Measurements from ENCODE around the gene STAG1.
"Not testable (repeated sequence)": the region's sequence is repeated elsewhere in the genome, so short reads cannot be mapped to it uniquely, and the experiment has no call there.

The STAG1 gene

DNA sequence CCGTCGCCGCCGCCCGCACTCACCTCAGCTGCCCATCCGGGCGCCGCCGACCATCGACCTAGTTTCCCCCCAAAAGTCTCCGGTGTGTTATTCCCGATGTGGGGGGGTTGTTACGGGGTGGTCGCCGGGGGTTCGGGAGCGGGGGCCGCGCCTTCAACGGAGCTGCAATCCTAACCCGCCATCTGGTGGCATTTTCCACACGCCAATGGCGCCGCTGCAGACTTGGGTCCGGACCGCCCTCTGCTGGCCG lies at the start of gene STAG1:
TSS of gene STAG1 (minus strand) at position 207 of the 250 bp plus-strand sequence. CDS start 121,480 bp downstream, outside the sequence.
- DNase-seq, result no peak

DNA sequence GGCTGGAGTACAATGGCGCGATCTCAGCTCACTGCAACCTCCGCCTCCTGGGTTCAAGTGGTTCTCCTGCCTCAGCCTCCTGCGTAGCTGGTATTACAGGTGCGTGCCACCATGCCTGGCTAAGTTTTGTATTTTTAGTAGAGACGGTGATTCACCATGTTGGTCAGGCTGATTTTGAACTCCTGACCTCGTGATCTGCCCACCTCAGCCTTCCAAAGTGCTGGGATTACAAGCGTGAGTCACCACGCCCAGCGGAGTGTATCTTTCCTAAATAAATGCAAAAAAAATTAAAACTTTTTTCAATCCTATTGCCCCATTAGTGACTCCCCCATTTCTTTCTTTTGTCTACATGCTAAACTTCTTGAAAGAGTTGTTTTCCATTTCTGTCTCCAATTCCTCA lies 49.0 kb upstream of the STAG1 start:
- not testable (repeated sequence) for DNase-seq

DNA sequence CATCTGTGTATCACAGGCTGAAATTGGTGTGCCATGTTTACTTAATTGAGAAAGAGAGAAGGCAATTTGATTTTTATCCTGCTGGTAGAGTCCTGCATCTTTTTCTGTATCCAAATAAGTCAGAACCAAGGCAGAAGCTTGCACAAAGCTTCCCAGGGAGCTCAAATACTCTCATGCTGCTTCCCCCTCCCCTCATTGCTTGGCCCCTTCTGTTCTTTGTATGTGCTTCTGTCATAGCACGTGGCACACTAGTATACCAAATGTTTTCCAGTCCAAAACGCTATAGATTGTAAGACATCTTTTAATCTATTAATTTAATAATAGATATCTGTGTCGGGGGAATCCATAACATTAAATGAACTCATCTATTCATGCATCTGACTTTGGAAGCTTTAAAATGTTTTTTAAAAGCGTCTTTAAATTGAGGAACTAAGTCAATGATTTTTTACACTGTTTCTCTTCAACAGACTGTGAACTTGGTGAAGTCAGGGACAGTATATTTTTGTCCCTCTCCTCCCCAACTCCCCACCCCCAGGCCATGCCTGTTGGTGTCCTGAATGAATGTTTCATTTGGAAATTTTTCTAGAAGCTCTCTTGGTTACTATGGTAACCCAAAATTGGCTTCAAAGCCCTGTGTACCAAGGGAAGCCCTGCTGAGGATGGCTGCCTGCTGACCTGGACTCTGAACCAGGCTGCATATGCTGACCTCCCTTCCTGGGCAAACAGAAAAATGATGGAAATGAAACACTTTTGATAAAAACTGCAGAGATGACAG lies 40.6 kb upstream of the STAG1 start:
- DNase-seq, result no peak

DNA sequence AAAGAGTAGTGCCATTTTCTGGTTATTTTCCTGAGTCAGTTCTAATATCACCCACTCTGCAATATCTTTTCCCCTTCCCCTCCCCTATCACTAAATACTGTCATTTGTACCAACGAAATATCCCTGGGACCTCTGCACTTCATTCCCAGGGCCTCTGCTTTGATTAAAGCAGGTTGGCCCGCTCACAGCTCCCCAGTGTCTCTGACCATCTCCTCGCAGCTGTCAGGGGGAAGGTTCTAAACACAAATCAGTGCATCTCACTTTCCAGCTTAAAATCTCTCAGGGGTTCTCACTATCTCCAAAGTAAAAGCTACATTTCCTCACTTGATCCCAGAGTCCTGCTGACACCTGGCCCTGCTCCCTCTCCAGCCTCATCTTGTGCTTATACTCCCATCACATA lies 38.6 kb upstream of the STAG1 start:
- no peak for DNase-seq

DNA sequence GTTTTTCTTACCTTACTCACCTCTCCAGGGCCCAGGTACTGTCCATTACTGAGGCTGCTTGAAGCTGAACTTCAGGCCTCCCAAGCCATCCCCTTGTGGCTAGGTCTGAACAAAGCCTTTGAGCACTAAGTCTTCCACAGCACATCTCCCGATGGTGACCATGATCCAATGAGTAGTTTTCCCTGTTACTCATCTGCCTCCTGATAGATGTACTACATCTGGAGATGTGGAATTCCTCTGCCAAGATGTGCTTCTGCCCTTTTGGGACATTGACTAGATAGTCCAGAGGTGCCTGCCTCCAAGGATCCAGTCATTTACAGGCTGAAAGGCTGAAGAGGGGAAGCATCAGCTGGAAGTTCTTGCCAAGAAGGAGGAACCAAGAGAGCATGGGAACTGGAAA lies 37.8 kb upstream of the STAG1 start:
- DNase-seq, result no peak

DNA sequence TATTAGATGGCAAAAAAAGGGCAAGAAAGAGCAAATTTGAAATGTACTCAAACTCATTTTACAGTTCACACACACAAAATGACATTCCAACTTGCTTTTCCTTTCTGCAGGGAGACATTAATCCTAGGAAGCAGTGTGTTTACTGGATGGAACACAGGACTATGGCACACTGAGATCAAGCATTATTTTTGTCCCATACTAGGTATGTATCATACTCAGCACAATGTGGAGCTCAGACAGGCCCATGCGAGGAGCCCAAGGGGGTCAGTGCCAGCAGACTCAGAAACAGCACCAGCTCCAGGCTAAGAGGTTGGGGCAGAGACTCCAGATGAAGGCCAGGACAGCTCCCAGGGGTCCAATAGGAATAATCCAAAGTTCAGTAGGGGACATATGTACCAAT lies 36.0 kb upstream of the STAG1 start:
- DNase-seq, result no peak

DNA sequence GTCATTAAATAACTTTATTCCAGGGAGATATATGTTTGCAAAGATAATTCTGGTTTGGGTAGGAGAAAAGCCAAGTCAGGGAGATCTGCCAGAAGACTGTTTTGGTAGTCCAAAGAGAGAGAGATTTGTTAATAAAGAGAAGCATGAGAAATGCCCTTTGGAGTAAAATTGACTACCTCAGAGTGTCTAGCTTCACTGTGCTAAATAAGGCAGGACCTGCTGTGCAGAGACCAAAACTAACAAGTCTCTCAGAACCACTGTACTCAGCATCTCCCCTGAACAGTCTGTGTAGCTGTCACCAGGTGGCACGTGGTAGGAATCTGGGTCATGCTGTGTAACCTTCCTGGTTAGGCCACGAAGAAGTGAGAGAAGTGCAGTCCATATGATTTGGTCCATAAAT lies 35.2 kb upstream of the STAG1 start:
- DNase-seq, result peak; percentile 65

DNA sequence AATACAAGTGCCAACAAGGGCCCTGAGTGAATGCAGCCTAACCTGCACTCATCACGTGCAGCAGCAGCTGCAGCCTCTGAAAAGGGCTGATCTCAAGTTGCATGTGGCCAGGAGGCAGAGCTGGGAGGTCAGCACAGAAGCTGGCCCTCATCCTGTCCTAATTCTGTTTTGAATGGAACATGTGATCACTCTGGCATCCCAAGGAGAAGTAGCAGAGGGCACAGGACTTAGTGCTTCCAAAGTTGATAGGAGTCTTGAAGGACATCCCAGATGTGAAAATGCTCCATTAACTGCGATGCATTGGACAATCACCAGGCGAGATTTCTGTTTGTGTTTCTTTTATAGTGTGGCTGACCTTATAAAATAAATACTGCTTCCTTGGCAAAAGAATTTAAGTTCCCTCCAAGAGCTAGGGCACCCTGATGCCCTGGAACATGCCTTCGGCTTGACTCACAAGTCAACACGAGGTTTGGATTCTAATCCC lies 31.6 kb upstream of the STAG1 start:
- no peak for DNase-seq

DNA sequence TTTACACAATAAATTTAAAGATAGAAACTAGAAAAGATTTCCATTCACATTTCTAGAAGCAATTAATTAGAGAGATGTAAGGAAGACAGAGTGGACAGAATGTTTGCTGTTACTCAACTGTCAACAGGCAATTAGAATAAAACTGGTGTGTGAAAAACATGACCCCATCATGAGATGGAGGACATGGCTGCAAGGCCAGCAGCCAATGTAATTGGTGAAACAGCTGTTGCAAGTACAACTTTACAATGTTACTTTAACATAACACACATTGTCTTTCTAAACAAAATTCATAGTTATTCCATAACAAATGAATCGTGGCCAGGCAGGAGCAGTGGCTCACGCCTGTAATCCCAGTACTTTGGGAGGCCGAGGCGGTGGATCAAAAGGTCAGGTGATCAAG lies 28.6 kb upstream of the STAG1 start:
- no peak for DNase-seq

DNA sequence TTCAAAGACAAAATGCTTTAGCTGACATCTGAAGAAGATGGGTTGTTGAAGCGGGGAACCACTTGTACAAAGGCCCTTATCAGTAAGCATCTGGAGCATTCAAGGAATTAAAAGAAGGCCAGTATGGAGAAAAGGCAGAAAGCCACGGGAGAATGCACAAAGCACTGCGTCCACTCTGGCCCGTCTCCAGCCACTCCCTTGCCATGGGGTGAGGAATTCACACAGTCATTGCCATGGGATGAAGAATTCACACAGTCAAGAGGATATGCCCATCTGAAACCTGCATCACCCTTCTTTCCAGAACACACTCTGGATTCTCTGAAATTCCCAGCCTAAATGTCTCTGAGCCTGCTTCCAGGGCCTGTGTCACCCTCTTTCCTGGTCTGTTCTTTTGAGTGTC lies 26.7 kb upstream of the STAG1 start:
- no peak for DNase-seq

DNA sequence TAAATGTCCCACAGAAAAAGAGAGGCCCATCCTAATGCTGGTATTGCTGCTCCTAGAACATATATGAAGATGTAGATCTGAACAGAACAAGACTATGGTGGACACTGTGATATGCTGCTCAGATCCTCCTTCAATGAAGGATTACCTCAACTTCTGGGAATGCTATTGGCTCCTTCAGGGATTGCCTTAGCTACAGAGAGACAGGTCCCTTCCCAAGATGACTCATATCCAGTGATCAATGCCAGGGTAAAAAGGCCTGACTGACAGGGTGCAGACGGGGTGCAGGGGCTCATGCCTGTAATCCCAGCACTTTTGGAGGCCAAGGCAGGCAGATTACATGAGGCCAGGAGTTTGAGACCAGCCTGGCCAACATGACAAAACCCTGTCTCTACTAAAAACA lies 20.5 kb upstream of the STAG1 start:
- no peak for DNase-seq

DNA sequence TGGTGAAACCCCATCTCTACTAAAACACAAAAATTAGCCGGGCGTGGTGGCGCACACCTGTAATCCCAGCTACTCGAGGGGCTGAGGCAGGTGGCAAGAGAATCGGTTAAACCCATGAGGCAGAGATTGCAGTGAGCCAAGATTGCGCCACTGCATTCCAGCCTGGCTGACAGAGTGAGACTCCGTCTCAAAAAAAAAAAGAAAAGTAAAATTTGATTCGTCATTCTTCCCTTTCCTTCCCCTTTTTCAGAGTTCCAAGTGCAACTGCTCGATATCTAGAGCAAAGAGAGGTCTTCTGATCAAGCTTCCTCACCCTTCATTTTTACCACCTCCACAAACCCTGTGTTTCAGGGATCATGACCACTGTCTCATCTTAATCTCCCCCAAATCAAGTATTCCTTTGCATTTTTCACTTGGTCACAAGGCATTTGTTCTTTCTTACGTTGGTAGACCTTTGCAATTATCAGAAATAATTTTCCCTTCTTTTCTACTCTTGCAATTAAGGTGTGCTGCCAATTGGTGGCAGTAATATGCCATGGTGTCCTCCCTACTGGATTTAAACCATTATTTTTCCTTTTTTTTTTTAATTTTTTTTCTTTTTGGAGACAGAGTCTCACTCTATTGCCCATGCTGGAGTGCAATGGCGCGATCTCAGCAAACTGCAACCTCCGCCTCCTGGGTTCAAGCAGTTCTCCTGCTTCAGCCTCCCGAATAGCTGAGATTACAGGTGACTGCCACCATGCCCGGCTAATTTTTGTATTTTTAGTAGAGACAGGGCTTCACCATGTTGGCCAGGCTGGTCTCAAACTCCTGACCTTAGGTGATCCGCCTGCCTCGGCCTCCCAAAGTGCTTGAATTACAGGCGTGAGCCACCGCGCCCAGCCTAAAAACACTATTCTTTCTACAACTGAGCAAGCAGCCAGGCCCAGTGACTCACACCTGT lies 6.3 kb upstream of the STAG1 start:
- DNase-seq, result not testable (repeated sequence)

DNA sequence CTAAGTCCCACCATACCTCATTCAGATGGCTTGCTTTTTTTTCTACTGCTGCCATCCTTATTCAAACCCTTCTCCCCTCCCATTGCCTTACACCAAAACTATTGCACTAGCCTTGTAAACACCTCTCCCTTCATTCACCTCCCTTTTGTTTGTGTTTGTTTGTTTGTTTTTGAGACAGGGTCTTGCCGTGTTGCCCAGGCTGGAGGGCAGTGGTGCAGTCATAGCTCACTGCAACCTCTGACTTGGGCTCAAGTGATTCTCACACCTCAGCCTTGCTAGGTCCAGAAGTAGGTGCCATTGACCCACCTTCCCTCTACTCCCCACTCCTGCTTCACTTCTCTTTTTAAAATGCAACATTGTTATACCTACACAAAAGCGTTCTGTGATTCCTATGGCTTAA lies 3.0 kb upstream of the STAG1 start:
- no peak for DNase-seq

DNA sequence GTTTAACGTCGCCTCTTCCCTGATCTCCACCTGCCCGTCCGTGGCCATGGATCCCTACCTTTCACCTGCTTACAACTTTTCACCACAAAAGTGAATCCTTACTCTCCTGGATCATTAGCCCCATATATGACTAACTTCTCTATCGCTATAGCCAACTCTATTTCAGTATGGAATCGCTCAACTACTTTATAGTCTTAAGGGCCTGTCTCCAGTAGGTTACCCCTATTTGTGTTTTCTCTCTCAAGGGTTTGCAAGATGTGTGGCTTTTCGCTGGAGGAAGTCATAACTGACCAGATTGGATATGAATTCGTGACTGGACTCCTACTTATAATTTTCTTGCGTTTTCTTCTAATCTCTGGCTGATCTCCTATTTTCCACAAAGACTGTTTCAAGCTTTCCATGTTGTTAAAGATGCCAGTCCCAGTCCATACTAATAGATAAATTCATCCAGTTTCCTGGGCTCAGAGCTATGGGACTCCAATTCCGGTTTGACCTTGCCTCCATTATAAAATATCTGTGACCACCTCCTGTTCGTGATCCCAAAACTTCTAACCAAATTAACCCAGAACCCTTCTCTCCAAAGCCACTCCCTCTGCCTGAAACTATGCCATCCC lies 1.3 kb upstream of the STAG1 start:
- DNase-seq, result no peak

DNA sequence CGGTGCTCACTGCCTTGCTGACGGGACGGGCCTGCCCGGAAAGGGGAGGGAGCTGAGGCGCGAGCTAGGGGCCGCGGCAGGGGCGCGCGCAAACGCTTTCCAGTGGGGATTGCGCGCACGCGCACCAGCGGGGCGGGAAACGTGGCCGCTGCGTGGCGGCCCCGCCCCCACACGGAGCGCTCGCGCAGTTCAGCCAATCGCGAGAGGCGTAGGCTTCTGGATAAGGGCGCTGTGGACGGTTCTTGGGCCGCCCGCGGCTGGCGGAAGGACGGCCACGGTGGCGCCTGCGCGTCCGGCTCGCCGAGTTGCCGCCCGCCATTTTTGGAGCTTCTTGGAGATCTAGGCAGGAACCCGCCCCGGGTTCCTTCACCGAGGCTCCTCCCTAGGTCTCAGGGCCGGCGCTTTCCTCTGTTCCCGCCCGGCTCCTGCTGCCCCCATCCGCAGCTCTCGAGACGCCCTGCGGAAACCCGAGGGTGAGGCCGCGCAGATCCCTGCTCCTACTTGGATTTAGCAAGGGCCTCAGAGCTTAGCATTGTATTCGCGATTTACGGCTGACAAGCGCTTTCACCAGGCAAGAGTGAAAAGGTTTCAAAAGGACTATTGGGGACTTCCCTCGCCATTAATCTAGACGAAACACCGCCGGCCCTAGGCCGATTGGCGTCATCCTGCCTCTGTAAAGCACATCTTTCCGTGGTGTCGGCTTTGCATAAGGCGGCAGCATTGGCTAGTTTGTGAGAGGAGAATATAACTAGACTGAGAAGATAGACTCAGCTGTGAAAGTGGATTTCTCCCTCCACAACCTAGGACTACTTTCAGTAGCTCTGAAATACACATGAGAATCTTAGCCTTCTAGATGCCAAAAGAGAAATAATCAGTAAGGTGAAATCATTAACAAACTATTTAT lies 496 bp upstream of the STAG1 start:
- DNase-seq, result peak; percentile 100

DNA sequence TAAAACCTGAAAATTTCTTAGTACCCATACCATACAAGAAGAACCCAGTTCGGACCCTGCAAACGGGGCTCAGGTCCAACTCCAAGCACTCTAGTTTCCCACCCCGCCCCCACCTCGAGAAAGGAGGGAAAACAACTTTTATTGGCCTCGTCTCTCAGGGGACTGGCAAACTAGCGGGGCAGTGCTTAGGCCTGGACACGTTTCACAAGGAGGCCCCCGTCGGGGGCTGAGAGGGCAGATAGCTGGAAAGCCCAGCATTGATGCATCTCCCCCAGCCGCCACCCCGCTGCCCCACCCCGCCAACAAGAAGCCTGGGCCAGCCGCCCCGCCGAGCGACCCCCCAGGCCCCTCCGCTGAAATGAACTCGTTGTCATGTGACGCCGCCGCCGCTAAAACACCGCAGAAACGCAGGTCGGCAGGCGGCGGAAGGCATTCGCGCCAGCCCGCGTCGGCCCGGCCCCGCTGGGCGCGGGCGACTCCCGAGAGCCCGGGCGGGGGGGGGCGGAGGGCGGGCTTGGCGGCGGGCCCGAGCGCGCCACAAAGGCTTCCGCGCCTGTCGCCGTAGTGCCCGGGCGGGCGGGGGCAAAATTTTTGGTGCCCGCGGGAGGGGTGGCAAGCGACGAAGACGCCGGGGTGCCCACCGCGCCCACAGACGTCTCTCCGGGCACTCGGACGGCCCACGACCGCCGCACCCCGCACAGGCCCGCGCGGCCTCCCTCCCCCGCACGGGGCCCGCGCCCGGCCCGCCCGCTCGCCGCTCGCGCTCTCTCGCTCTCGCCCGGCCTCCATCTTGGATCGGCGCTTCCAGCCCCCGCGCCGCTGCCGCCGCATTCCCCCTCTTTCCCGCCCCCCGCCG lies 634 bp downstream of the STAG1 start:
- DNase-seq, result peak; percentile 88

DNA sequence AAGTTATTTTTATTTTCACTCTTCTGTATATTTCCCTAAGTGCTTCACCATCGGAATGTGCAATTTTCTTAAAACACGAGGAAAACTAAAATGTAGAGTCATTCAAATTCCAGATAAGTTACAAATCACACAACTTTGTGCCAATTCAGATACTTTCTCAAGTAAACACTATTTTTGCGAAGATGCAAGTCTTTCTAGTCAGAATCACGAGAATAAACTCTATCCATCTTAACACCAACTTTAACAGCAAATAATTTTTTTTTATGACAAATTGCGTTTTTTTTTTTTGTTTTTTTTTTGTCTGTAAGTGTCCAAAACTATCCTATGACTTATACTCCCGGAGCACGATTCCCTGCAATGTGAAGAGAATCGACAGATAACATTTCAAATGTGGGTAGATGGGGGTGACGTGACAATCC lies 1.3 kb downstream of the STAG1 start:
- DNase-seq, result no peak

DNA sequence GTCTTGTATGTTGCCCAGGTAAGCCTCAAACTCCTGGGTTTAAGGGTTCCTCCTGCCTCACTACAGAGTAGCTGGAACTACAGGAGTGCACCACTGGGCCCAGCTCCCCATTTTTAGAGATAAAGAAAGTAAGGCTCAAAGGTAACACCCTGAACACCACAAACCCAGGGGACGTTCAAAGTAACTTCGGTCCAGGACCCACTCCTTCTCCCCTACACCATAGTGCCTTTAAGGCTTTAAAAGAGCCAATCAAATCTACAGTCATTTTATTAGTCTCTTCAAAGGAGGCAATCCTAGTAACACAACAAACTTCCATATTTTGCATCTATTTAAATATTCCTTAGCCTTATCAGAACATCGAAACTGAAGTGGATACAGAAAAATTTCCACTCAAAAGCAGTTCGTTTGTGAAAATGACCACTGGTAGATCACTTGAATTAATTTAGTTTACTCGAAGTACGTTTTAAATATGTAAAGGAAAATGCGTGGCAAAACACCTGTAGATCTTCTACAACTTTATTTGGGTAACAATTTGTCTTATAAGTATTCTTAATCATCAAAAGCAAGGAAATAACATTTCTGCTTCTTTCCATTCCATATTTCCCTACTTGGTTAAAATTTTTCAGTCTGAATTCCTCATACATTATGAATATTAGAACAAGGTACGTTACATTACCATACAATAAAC lies 1.8 kb downstream of the STAG1 start:
- no peak for DNase-seq

DNA sequence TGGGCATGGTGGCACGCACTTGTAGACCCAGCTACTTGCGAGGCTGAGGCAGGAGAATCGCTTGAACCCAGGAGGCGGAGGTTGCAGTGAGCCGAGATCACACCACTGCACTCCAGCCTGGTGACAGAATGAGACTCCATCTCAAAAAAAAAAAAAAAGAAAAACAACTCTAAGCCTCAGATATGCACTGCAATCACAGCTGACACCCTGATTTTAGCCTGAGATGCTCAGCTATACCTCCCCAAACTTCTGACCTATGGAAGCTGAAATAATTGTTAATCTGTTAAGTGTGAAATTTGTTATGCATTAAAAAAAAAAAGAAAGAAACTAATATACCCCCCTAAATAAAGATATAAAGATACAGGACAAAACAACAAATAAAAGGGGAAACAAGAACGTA lies 2.6 kb downstream of the STAG1 start:
- DNase-seq, result not testable (repeated sequence)

DNA sequence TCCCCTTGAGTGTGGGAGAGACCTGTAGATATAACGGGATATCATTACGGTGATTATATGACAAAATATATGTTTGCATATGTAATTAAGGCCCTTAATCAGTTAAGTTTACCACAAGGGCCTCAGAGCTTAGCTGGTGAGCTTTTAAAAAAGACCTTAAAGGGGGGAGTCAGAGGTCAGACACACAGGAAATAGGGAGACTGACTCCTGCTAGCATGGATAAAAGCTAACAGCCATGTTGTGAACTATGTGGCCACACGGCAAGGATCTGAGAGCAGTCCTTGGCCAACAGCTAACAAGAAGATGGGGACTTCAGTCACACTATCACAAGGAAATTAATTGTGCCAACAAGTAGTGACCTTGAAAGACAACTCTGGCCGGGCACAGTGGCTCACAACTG lies 3.1 kb downstream of the STAG1 start:
- DNase-seq, result no peak

DNA sequence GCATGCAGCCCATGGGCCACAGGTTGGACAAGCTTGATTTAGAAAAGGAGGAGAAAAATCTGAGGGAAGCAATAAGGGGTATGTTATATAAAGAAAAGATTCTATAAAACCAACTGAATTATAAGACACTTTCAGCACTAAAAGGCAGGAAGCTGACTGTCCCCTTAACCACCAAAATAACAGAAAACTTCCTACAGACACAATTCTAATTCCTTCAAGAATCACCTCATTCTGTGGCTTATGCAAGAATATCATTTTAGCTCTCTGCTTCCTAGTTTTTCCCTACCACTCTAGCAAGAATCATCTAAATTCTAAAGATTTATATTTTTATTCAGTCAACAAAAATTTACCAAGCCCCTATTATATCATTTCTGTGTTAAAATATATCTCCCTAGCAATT lies 6.3 kb downstream of the STAG1 start:
- DNase-seq, result no peak

All from activated effector memory CD4-positive, alpha-beta T cell treated with anti-CD3 and anti-CD28 coated beads, Interleukin-2, amount 50 U/mL, for 16 hours (primary cell).